ENCODE data around the gene MTAP.
A peak's percentile ranks its signal among the peaks of the same experiment; 100 is the strongest.
"Not testable (repeated sequence)": the region's sequence is repeated elsewhere in the genome, so short reads cannot be mapped to it uniquely, and the experiment has no call there.

Gene MTAP

DNA sequence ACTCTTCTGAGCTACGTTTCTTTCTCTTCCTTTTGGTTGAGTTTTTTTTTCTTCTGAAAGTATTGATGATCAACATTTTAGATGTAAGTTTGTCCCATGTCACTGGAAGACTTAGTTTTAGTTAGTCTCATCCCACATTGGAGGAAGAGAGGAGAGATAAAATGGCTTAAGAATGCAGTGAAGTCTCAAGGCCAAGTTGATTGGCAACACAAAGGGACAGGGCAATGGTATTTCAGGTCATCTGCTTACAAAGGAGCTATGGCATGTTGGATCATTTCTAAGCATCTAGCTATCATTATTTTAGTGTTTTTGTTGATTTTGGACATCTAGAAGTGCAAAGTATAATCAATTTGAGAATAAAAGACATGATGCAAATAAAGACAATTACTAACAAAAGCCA is 133.2 kb downstream of the MTAP start:
- H3K4me3 ChIP-seq (replicated peaks; ENCODE audit: low read depth, low read length) = no peak overlapping the region
- TF ChIP-seq, protein P1, sequence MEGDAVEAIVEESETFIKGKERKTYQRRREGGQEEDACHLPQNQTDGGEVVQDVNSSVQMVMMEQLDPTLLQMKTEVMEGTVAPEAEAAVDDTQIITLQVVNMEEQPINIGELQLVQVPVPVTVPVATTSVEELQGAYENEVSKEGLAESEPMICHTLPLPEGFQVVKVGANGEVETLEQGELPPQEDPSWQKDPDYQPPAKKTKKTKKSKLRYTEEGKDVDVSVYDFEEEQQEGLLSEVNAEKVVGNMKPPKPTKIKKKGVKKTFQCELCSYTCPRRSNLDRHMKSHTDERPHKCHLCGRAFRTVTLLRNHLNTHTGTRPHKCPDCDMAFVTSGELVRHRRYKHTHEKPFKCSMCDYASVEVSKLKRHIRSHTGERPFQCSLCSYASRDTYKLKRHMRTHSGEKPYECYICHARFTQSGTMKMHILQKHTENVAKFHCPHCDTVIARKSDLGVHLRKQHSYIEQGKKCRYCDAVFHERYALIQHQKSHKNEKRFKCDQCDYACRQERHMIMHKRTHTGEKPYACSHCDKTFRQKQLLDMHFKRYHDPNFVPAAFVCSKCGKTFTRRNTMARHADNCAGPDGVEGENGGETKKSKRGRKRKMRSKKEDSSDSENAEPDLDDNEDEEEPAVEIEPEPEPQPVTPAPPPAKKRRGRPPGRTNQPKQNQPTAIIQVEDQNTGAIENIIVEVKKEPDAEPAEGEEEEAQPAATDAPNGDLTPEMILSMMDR (IDR thresholded peaks at IDR 0.05; ENCODE audit: low read length, missing control alignments) = no peak
- DNase-seq (ENCODE audit: low read depth) = no peak

DNA sequence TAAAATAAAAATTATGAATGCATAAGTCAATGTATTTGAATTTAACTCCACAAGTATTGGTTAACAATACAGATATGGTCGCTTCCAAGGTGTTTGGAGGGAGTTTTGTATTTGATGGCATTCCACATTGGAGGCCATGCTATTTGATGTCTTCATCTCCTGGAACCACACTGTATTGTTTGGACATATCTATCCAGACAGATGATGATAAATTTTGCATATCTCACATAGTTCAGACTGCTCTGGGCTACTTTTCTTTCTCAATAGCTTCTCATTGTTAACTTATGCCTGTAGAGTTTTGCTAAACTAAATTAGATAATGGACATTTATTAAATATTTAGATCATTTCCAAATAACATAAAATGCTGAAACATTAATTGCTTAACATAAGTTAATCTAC is 133.7 kb downstream of the MTAP start:
- no peak overlapping the region for H3K4me3 ChIP-seq (replicated peaks; ENCODE audit: low read depth, low read length)
- TF ChIP-seq, protein P1 (IDR thresholded peaks at IDR 0.05; ENCODE audit: low read length, missing control alignments) = no peak
- DNase-seq (ENCODE audit: low read depth) = peak; percentile 29

DNA sequence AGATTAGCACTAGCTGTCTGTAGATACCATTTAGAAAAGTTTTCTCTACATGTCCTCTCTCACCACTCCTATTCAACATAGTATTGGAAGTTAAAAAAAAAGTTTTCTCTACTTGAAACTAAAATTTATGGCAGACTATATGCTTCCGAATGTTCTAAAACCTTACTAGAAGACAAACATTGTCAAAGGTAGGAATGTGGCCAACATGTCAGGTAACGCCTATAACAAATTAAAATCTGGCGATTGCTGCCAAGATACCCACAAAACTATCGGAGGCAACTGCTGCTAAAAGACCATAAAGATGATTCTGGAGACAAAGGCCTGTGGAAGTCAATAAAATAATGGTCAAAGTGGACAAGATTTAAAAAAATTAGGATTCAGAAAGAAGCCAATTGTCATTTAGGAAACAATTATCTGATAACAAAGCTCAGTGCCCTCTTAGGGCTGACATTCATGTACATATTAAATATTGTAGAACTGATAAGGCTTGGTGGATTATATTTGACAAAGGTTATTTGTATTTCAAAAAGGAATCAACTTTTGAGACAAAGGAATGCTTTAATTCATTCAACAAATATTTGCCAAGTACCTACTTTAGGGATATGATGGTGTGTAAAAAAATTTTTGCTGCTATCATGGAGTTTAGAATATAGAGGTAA is 139.0 kb downstream of the MTAP start:
- no peak for DNase-seq (ENCODE audit: low read depth)
- TF ChIP-seq, protein P1 (IDR thresholded peaks at IDR 0.05; ENCODE audit: low read length, missing control alignments) = no peak
- H3K4me3 ChIP-seq (replicated peaks; ENCODE audit: low read depth, low read length) = no peak overlapping the region

DNA sequence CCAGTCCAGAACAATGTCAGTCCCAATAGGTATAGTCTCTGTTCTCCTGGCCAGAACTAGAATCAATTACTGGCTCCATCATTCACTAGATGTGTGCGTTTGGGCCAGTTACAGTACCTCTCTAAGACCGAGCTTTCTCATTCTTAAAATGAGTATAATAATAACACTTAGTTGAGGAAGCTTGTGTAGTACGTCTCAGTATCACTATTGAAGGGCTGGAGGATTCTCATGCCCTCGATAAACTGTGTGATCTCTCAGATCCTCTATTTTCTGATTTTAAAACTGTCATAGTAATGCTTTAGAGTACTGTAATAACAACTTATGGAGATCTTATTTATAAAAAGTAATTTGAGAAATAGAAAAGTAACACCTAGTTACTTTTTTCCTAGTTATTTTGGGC is 141.0 kb downstream of the MTAP start:
- TF ChIP-seq, protein P1 (IDR thresholded peaks at IDR 0.05; ENCODE audit: low read length, missing control alignments) = no peak
- no peak for DNase-seq (ENCODE audit: low read depth)
- H3K4me3 ChIP-seq (replicated peaks; ENCODE audit: low read depth, low read length) = no peak overlapping the region

DNA sequence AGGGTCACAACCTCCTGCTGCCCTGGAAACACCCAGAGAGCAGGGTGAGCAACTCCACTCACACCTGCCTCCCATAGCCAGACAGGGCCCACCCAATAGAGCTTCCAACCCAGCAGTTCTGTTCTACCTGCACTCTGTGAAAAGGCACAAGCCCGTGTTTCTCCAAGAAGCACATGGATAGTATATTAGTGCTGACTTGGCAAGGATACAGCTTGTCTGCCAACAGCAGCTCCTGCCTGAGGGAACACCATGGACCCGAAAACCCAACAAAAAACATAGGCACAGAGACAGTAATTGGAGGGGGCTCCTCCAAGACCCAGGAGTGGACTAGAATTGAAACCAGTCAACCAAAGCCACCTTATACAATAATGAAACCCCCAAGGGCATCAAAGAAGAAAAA is 143.2 kb downstream of the MTAP start:
- TF ChIP-seq, protein P1 (IDR thresholded peaks at IDR 0.05; ENCODE audit: low read length, missing control alignments) = no peak
- DNase-seq (ENCODE audit: low read depth) = no peak
- H3K4me3 ChIP-seq (replicated peaks; ENCODE audit: low read depth, low read length) = no peak overlapping the region

DNA sequence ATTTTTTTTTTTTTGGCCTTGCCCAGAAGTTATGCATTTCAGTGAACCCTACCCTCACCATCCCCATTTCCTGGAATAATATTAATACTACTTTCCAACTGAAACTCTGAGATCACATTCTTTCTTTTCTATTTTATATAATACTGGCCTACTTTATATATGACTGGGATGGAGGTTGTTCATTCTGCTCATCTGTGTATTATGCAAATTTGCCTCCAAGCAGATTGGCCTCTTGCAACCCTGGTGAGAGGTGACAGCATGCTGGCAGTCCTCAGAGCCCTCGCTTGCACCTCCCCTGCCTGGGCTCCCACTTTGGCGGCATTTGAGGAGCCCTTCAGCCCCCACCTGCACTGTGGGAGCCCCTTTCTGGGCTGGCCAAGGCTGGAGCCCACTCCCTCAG is 156.4 kb downstream of the MTAP start:
- no peak for DNase-seq (ENCODE audit: low read depth)
- TF ChIP-seq, protein P1 (IDR thresholded peaks at IDR 0.05; ENCODE audit: low read length, missing control alignments) = no peak
- H3K4me3 ChIP-seq (replicated peaks; ENCODE audit: low read depth, low read length) = no peak overlapping the region

DNA sequence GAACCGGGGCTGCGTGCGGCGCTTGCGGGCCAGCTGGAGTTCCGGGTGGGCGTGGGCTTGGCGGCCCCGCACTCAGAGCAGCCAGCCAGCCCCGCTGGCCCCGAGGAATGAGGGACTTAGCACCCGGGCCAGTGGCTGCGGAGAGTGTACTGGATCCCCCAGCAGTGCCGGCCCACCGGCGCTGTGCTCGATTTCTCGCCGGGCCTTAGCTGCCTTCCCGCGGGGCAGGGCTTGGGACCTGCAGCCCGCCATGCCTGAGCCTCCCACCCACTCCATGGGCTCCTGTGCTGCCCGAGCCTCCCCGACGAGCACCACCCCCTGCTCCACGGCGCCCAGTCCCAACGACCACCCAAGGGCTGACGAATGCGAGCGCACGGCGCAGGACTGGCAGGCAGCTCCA is 156.8 kb downstream of the MTAP start:
- H3K4me3 ChIP-seq (replicated peaks; ENCODE audit: low read depth, low read length); DNase-seq (ENCODE audit: low read depth): not testable (repeated sequence)

Measured in fibroblast of pulmonary artery (primary cell).